HPDE6-E6E7 (cell line): ENCODE measurements around the gene LYSMD3.

Source experiments
- DNase-seq: peaks from one replicate; pipeline ENCODE4 v3.0.0; 2011; ENCODE audit warnings: missing footprints; ENCODE audit errors: extremely low spot score

The LYSMD3 gene

DNA sequence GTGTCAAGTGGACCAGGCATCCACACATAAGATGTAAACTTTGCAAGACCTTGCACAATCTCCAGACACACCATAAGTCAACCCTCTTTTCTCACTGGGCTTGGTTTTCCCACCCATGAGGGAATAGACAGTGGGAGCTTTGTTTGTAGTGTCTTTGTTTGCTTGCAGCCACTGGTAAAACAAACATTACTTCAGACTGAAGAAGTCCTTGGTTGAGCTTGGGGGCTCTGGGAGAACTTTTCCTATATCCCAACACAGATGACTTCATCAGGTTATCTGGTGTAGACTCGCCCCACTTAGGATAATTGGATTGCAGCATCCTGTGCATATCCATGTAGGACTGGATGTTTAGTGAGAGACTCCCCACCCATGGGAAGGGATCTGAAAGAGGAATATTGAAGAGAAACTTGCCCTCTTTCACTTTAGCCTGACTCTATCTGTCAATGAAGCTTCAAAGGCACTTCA lies 17.7 kb upstream of the LYSMD3 start:
- no peak for DNase-seq

DNA sequence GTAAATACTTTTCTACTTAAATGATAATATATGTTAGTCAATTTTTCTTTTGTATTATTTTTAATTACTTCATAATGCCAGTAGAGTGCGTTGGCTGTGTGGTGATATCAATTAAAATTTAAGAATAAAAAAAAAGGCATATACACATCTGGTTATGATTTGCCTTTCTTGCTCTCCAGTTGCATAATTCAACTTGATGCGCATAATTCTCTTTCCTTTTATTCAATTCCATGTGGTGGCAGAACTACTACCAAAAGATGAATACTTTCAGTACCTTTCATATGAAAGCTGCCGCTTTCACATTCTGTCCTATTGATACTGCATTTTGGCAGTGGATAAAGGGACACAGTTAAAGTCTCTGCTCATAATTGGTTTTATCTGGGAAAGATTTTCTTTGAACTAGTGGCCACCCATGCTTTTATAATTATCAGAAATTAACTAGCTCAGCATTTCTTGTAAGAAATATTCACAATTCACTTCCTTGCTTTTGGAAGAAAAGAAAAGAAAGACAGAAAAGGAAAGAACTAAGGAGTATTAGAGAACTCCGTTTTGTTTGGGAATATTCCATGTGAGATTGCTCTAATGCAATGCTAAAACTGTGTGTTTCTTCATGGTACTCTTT lies 16.9 kb upstream of the LYSMD3 start:
- no peak for DNase-seq

DNA sequence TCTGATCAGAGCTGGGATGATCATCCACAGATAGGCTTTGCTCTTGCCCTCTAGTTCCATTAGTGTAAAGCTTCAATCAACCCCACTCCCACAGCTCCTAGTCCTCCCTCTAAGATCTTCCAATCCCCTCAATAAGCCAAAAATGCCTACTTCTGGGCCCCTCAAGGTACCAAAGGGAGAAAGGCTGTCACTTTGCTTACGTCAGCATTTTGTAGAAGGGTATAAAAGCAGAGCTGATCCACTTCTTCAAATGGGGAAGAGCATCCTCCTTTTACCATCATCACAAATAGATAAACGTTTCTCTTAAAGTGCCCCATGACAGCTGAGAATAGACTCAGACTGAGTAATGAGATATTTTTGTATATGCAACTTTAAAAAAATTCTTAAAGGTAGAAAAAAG lies 16.1 kb upstream of the LYSMD3 start:
- no peak for DNase-seq

DNA sequence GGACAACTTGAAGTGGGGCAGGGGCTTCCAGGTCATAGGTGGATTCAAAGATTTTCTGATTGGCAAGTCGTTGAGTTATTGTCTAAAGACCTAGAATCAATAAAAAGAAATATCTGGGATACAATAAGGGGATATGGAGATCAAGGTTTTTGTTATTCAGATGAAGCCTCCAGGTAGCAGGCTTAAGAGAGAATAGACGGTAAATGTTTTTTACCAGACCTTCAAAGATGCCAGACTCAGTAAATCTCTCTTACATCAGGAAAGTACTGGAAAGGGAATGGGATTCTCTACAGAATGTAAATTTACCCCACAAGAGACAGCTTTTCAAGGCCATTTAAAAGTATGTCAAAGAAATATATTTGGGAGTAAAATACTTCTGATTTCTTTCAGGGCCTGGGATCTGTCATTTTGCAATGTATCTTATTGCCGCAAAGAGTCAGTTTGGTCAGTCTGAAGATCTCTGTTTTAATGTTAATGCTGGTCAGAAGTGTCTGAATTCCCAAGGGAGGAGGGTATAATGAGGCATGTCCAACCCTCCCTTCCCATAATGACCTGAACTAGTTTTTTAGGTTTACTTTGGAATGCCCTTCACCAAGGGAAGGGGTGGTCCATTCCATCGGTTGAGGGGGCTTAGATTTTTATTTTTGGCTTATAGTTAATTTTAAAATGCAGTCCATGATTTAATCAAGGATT lies 13.6 kb upstream of the LYSMD3 start:
- no peak for DNase-seq

DNA sequence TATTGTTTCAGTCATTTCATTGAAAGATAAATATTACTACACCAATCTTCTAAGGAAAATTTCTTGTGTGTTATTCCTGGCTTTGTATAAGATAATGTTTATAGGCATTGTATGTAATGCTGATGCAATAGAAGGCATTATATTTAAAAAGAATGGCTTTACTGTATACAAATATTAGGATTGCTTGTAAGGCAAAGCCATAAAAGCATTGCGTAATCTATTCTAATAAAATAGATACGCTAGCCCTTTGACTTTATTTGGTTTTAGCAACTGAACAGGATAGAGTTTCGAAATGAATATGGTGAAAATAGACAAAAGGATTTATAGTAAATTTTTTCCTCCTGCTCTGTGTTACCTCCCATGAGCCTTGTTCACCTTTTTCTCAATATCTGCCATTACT lies 5.5 kb upstream of the LYSMD3 start:
- DNase-seq, result no peak

DNA sequence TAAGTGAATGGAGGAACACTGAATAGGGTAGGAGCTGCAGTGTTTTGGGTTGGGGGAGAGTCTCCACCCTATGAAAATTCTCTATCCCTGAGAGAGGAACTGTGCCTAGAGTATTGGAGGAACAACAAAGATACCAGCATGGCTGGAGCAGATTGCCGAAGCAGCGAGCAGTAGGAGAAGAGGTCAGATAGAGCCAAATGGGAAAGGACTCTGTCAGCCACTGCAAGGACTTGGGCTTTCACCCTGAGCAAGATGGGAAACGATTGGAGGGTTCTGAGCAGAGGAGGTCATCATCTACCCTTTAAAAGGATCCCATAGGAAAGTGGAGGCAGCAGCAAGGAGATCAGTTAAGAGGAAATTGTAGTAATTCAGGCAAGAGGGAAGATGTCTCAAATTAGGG lies 4.4 kb upstream of the LYSMD3 start:
- DNase-seq, result no peak

DNA sequence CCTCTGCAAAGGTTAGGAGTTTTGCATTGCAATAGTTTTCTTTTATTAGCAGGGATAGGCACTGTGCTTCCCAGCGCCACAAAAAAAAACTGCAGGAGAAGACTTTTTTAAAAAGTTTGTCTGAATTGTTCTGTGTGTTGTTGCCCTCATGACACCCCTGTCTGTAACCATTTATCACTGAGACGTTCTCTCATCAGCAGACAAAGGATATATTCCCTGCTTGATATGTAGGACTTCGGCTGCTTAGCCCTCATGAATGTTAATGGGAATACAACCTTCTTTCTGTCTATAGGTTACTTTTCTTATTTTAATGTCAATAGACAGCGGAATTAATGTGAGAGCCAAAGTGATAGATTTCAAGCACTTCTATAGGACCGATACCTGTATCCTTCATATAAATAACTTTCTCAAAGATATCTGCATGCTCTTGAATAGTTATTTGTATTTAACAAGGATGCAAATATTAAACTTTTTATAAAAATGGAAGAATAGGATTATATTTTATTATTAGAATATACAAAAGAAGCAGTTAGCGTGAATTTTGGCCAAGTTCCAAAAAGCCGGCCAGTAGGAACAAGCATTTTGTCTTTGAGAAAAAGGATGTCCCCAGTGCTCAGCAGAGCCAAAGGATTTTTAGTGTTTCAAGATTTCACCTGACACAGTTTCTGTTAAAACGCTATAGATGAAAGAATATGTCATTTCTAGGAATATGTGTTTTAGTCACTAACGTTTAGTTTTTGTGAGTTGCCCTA lies 1.5 kb upstream of the LYSMD3 start:
- DNase-seq, result no peak

DNA sequence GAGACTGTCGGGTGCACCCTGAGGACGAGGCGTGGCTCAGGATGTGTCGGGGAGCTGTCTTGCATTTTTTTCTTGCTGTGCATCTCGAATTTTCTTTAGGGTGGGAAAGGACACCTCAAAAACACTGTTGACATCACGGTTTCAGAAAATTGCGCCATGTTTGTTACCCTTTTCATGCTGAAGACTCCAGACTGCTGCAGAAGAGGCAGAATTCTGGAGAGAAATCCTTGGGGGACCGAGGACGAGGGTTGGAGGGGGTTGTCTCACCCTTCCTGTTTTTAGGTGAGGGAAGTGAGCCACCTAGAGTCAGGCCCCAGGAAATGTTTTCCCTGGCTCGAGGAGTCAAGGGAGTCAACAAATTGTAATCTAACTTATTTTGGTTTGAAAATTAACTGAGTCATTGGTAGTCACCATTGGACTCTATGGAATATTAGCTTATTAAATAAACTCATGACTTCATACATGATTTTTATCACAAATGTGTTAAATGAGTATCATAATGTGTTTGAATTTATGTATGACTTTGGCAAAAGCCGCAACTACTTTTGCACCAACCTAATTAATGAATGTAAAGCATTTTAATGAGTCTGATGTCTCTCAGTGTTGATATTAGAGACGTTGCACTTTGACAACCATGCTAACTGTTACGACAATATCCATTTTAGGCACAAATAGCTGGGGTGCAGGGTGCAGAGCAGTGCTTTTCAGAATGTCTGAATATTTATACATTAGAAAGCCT lies 724 bp upstream of the LYSMD3 start:
- peak; percentile 82 for DNase-seq

DNA sequence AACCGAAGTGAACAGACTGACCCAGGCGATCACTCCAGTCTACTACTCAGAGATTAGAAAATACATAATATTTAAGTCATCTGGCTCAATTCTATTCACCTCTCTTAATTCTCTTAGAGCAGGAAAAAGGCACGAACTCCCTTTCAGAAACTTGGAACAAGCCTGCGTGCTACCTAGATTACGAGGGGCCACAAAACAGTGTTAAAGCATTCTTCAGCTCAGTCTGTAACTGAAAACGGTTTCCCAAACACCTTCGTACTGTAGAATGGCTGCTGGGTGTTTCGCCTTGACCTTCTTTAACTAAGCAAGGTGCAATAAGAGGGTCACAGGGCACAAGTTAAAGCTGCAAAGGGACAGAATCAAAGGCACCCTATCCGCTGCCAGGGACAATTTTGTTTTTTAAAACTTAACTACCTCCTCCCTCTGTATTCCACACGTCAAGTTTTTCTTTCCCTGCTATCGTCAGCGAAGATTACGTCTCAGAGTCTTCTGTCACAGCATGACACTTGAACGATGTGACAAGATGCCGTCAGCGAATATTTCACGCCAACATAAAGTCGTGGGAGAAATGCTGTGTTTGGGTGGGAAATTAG lies 687 bp downstream of the LYSMD3 start:
- DNase-seq, result no peak

DNA sequence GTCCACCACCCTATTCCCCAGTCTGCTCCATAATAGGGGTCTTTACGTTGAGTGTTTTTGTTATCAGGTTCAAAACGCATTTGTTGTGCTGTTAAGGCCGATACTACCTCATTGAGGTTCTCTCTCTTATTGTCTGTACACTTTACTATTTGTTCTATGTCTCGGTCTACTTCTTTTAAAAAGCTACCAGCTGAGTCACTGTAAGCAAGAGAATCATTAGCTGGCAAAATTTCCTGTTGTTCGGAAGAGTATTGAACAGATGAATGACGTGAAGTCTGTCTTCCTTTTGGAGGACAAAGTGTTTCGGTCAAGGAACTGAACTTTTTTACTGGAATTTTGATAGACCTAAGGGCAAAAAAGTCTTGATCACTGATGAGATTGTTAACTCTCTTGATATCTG lies 10.3 kb downstream of the LYSMD3 start:
- no peak for DNase-seq

DNA sequence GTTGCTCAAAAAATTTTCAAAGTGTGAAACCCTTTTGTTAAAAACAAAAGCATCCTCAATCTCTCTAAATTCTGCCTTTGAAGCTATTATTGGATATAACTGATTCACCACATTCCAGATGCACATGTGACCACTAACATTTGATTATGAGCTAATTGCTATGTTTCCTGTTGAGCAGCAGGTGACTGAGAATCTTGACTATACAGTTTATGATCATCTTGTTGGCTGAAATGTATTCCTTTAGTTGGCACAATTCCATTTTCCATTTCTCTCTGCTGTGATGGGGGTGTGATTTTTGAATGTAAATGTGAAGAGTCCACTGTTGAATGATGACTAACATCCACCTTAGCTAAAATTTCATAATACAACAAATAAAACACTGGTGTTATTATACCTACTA lies 10.7 kb downstream of the LYSMD3 start:
- no peak for DNase-seq

DNA sequence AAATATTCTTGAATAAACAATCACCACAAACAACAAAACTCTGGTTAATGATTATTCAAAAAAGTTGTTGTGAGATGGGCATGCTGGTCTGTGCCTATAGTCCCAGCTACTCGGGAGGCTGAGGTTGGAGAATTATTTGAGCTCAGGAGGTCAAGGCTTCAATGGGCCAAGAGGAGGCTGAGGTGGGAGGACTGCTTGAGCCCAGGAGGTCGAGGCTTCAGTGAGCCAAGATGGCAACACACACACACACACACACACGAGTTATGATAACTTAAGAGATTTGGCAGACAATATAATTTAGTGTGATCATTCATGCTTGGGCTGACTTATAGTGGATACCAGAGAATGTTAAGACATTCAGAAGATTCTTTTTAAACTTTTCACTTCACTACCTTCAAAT lies 14.9 kb downstream of the LYSMD3 start:
- DNase-seq, result no peak

DNA sequence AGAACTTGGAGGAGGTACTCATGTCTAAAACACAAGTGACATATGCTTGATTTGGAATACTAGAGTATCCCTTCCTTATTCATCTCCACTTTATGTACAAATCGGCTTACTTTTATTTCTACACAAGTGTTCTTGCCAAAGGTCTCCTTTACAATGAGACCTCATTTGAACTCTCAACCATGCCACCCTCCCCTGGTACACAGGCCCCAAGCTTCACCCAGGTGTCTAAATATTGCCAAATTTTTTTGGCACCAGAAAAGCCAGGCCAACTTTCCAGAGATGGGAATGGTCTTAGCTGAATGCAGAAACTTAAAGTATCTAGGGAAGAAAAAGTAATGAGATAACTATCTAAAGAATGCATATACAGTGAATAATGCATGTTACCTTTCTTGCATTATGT lies 18.9 kb downstream of the LYSMD3 start:
- no peak for DNase-seq

DNA sequence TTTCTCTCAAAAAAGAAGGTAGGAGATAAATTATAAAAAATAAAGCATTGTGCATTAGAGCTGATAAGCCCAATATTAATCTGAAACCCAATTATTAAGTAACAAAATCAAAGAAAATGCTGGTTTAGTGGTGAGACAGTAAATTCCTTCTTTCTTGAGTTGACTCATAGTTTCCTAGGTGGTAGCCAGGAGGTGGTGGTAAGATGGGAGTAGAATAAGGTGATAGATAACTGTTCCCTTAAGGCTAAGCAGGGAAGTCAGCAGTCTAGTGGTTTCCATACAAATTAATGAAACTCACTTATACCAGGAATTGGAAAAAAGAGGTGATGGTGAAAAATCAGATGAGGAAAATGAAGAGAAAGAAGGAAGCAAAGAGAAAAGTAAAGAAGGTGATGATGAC lies 23.2 kb downstream of the LYSMD3 start:
- DNase-seq, result no peak

DNA sequence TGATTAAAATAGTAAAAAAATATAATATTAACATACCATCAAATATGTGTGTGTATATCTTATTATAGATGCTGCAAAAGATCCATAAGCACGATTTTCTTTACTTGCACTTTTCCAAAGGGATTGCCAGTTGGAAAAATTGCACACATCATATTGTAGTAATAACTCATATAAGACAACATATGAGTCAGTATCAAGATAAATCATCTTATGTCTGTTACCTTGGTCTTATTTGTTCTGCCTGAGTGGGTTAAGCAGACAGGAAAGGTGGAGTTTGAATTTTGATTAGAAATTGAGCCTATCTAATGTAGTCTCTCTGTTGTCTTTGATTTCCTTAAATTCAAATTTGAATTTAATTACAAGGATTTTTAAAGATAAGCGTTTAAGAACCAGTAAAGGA lies 24.6 kb downstream of the LYSMD3 start:
- no peak for DNase-seq

DNA sequence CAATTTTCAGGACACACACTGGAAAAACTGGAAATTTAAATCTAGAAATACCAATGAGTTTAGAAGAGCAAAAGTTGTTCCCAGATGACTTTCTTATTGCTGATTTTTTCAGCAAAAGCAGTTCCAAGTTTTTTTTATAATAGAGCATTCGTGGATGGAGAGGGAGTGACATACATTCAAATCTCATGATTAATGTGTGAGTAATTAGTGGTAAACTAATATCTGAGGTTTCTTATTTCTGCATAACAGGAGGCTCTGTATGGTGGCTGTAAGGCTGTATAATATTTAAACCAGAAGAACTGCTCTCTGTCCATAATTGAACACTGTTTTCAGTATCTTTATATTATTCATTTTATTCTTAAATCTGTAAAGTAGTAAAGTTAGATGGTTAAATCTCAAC lies 25.8 kb downstream of the LYSMD3 start:
- no peak for DNase-seq

DNA sequence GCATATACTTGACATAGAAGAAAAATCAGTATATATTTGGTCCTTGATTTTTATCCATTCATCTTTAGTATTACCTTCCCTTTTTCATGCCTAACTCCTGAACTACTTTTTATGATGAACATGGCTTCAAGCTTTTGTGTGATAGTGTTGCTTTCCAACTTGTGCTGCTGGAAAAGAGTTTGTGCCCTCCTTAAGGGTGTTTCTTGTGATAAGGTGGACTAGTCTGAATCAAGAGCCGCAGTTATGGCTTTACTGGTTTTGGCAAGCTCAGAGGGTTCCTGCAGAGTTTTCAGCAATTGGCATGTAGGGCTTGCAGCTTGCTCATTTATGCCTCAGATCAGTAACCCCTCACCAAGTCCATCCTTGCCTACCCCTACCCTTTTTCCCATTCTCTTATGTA lies 34.2 kb downstream of the LYSMD3 start:
- no peak for DNase-seq

DNA sequence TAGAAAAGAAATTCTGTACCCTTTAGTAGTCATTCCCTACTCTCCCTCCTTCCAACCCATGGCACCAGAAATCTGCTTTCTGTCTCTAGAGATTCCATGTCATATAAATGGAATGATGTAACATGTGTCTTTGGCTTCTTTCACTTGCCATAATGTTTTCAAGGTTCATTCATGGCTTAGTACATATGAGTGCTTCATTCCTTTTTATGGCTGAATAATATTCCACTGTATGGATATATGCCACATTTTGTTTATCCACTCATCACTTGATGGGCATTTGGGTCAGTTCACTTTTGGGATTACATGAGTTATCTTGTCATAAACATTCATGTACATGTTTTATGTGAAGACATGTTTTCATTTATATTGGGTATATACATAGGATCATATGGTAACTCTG lies 35.3 kb downstream of the LYSMD3 start:
- no peak for DNase-seq

DNA sequence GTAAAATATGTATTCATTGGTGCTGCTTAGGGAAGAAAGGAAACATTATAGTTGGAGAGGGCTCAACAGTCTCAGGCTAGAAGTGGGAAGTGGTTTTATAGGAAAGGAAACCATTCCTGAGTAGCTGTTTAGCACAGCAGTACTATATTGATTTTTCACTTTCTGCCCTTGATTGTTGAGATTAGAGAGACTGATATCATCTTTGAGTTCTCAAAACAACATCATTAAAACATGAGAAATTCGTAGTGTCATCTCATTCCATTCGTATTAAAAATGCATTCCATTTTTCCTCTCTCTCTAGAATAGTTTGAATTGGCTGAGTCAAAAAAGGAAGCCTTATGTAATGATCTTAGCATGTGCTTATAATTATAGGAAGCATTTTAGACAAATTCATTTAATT lies 40.6 kb downstream of the LYSMD3 start:
- no peak for DNase-seq

DNA sequence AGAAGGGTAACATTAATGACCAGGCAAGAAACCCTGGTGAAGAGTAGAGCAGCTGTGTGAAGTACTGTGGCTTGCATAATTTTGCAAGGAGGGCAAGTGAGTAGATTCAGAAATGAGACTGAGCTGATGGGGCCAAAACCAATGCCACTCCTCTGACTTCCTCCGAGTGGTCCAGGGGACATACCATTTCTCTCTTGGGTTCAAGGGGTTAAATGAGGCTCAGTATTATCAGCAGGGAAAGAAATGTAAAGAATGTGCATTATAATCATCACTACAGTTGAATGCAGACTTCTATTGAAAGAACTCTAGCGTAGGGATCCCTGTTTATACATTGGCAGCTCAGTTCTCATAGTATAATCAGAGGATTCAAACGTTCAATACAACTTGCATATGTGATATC lies 44.8 kb downstream of the LYSMD3 start:
- DNase-seq, result no peak

DNA sequence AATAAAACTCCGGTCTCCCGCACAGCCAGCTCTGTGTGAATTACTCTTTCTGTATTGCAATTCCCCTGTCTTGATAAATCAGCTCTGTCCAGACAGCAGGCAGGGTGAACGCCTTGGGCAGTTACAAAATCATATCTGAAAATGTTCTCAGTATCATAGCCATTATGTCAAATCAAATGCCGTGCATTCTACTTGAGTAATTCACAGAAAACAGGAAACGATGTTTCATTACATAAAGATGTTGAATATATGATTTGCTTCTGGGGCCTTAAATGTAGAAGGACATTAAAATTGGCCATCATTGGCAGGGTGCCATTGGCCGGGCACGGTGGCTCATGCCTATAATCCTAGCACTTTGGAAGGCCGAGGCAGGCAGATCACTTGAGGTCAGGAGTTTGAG lies 46.2 kb downstream of the LYSMD3 start:
- no peak for DNase-seq

DNA sequence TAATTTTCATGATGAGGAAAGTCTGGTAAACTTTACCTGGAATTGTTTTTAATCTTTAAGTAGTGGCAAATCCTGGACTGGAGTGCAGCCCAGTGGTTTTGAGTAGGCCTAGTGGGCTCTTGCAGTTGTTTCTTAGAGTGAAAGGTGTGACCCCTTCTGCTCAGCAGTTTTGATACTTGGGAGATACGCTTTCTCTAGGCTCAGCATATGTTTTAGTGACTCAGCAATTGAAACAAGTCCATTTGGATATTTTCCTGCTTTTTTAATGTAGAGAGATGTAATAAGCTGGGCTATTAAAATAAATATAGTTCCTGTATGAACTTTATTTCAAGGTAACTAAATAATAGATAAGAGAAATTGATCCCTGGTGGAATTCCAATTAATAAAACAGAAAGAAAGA lies 48.7 kb downstream of the LYSMD3 start:
- DNase-seq, result no peak
